HepG2 (cell line): Measurements from ENCODE around the gene GRM5. TPM values are rescaled to one million over a fixed set of nuclear protein-coding genes. Genes with fewer than 3 reads are reported as not detected.
"Not testable (repeated sequence)": the region's sequence is repeated elsewhere in the genome, so short reads cannot be mapped to it uniquely, and the experiment has no call there.

Experiments
- ATAC-seq: fragments of 200-7000 bp; cut with Tn5 transposase; 3 replicates; pipeline ENCODE4 v1.9.1; 2020; ENCODE audit warnings: mild to moderate bottlenecking, moderate library complexity
- BruUV-seq: library from RNA; stranded (reverse); fragments of 400-500 nt; replicated peaks from 2 replicates; lab custom pipeline; 2021; lab: Mats Ljungman, UMichigan
- CTCF ChIA-PET: fragments of 300-600 bp; formaldehyde crosslinking; extraction: SDS; loops from one replicate; lab custom pipeline; 2021; ENCODE audit warnings: low total read pairs, inconsistent platforms, low intra/inter-chr PET ratio; lab: Yijun Ruan, JAX
- POLR2A ChIA-PET: fragments of 350-600 bp; sonication (Branson Sonifier 250); formaldehyde crosslinking; loops from one replicate; lab custom pipeline; 2020; ENCODE audit warnings: antibody characterized with exemption, inconsistent platforms; lab: Yijun Ruan, JAX
- DNase-seq: peaks from one replicate; pipeline ENCODE4 v3.0.0-alpha.2; 2015; ENCODE audit warnings: low spot score
- FAIRE-seq: peaks from 3 replicates; lab custom pipeline; 2011; peaks lifted over from hg19 to GRCh38; lab: Jason Lieb, UNC
- H2AFZ ChIP-seq: one replicate; pipeline ENCODE4 v1.6.1; 2011; ENCODE audit warnings: low read length, inconsistent platforms
- H3K27ac ChIP-seq: fragments of 300-600 bp; 3 replicates; pipeline ENCODE4 v1.8.0; 2011; ENCODE audit warnings: mixed run types, mild to moderate bottlenecking, mixed read lengths, low read length, inconsistent platforms; ENCODE audit not compliant: insufficient read depth; ENCODE audit errors: extremely low read length
- H3K27me3 ChIP-seq, 2 experiments: fragments of 200-600 bp in 1 of 2; 2 replicates in 1 of 2; 3 replicates in 1 of 2; pipeline versions ENCODE4 v1.6.0 to v1.8.0; 2011; ENCODE audit warnings: low read length in 2 of 2, mild to moderate bottlenecking in 2 of 2, moderate library complexity in 2 of 2, inconsistent platforms in 1 of 2; ENCODE audit not compliant: insufficient read depth in 2 of 2, control insufficient read depth in 1 of 2
- H3K36me3 ChIP-seq, 2 experiments: fragments of 200-600 bp in 1 of 2; replicated peaks in 1 of 2; 2 replicates in 1 of 2; 3 replicates in 1 of 2; pipeline versions ENCODE4 v1.5.1 to v1.8.0; 2011; ENCODE audit warnings: low read length in 2 of 2, inconsistent platforms in 1 of 2; ENCODE audit not compliant: insufficient read depth in 2 of 2, control insufficient read depth in 1 of 2
- H3K4me1 ChIP-seq: 2 replicates; pipeline ENCODE4 v1.5.1; 2012; ENCODE audit warnings: low read length, inconsistent platforms; ENCODE audit not compliant: insufficient read depth
- H3K4me2 ChIP-seq: 2 replicates; pipeline ENCODE4 v1.6.0; 2011; ENCODE audit warnings: low read depth, low read length, inconsistent platforms
- H3K4me3 ChIP-seq, 3 experiments: fragments of 200-600 bp in 1 of 3; sonication (generic), shearing (Covaris generic) in 1 of 3; replicated peaks in 1 of 3; 2 replicates each; pipeline ENCODE4 v1.5.1; 2011 to 2016; ENCODE audit warnings: low read length in 3 of 3, inconsistent platforms in 2 of 3, low read depth in 2 of 3, mild to moderate bottlenecking in 2 of 3, control low read depth in 1 of 3, mixed read lengths in 1 of 3; ENCODE audit not compliant: insufficient read depth in 1 of 3
- H3K79me2 ChIP-seq: one replicate; pipeline ENCODE4 v1.6.1; 2011; ENCODE audit warnings: low read length, inconsistent platforms; ENCODE audit not compliant: insufficient read depth
- H3K9ac ChIP-seq: 2 replicates; pipeline ENCODE4 v1.6.0; 2011; ENCODE audit warnings: mild to moderate bottlenecking, low read depth, low read length, inconsistent platforms; ENCODE audit not compliant: insufficient read depth
- H3K9me3 ChIP-seq: 2 replicates; pipeline ENCODE4 v1.5.1; 2012; ENCODE audit warnings: mild to moderate bottlenecking, low read length
- H4K20me1 ChIP-seq: 2 replicates; pipeline ENCODE4 v1.6.0; 2011; ENCODE audit warnings: inconsistent platforms, mild to moderate bottlenecking, low read length, moderate library complexity; ENCODE audit not compliant: insufficient read depth
- REST ChIP-seq, 2 experiments: IDR thresholded peaks; 2 replicates each; pipeline ENCODE4 v1.6.1; 2011 to 2012; ENCODE audit warnings: low read length in 2 of 2, borderline replicate concordance in 1 of 2, low read depth in 1 of 2, mild to moderate bottlenecking in 1 of 2, moderate library complexity in 1 of 2
- WGBS: methylation state at CpG from one replicate; pipeline ENCODE4 v1.1.6; 2017; ENCODE audit warnings: low lambda C conversion rate; 5-methylcytosine and 5-hydroxymethylcytosine counted together
- in situ Hi-C: cut with HindIII; loops from 2 replicates; pipeline ENCODE4 v1.10.0; 2017; ENCODE audit warnings: low pct_unique_long_range_greater_than_20kb; ENCODE audit not compliant: extremely low pct_ligation_motif_present
- intact Hi-C: fragments of 100-400 bp; cut with micrococcal nuclease; formaldehyde crosslinking; loops from one replicate; pipeline ENCODE4 v1.10.0; 2022; ENCODE audit not compliant: unreplicated experiment
- polyA plus RNA-seq, 8 experiments: library from polyadenylated mRNA; depleted of rRNA in 3 of 8; stranded (reverse) in 7 of 8; unstranded in 1 of 8; fragments of >200 nt; fragmentation: Illumina TruSeq in 4 of 8; extraction: Trizol in 4 of 8; gene quantifications; 2 replicates each; pipeline versions ENCODE4 v1.2.1 to v1.2.3, GENCODE V29; 2011 to 2016; ENCODE audit warnings: low read depth in 4 of 8, missing spikeins in 1 of 8, mixed read lengths in 1 of 8; ENCODE audit not compliant: insufficient read depth in 1 of 8
- total RNA-seq, 5 experiments: library from RNA; depleted of rRNA; stranded (reverse); fragments of >200 nt; fragmentation: Illumina TruSeq; extraction: Trizol; gene quantifications; 2 replicates each; pipeline ENCODE4 v1.2.3, GENCODE V29; 2016; ENCODE audit warnings: low read depth in 1 of 5

Gene GRM5
- total and polyA plus RNA-seq, 2 of the 13 experiments (the other 11 are each of a cell fraction or from before 2014, with no cell fraction given) = not detected

GRCh38 chr11:89061839-89062238 is 3.9 kb downstream of the GRM5 start:
- H3K79me2 ChIP-seq, FAIRE-seq, H3K36me3 ChIP-seq, H3K4me1 ChIP-seq, H3K4me3 ChIP-seq, intact Hi-C loops, H2AFZ ChIP-seq, H3K27ac ChIP-seq, POLR2A ChIA-PET, H3K27me3 ChIP-seq, BruUV-seq, CTCF ChIA-PET, in situ Hi-C loops, H3K4me2 ChIP-seq, H4K20me1 ChIP-seq, ATAC-seq, DNase-seq, H3K9me3 ChIP-seq, H3K9ac ChIP-seq: not testable (repeated sequence)
- TF ChIP-seq REST (IDR thresholded peaks at IDR 0.05; ENCODE audit: borderline replicate concordance in 1 of 2, low read depth in 1 of 2, low read length in 2 of 2) = peak in 1 of 2 experiments; percentile 81; a peak in 3 of 4 replicates
- 4% methylated on average over 5 of the region's 5 CpGs for WGBS

GRCh38 chr11:89057406-89057805 is 8.4 kb downstream of the GRM5 start:
- WGBS = 0% methylated on average over 1 of the region's 1 CpG
- H2AFZ ChIP-seq, H3K9me3 ChIP-seq, H3K4me3 ChIP-seq, in situ Hi-C loops, H3K4me1 ChIP-seq, POLR2A ChIA-PET, H4K20me1 ChIP-seq, FAIRE-seq, DNase-seq, CTCF ChIA-PET, H3K27me3 ChIP-seq, H3K79me2 ChIP-seq, H3K27ac ChIP-seq, intact Hi-C loops, H3K9ac ChIP-seq, H3K36me3 ChIP-seq, BruUV-seq, H3K4me2 ChIP-seq, ATAC-seq: not testable (repeated sequence)
